GM23338 (cell line): ENCODE data around the gene FYN. TPM values are rescaled to one million over a fixed set of nuclear protein-coding genes. Genes with fewer than 3 reads are reported as not detected.

ENCODE experiments used
- ATAC-seq: fragments of 200-7000 bp; cut with Tn5 transposase; 3 replicates; pipeline ENCODE4 v1.9.1; 2020
- DNase-seq: peaks from one replicate; pipeline ENCODE4 v3.0.0-alpha.2; 2015; ENCODE audit warnings: low spot score
- H2AFZ ChIP-seq: fragments of 200-600 bp; sonication (generic); 2 replicates; pipeline ENCODE4 v1.8.0; 2016; ENCODE audit warnings: antibody characterized with exemption, mild to moderate bottlenecking, moderate library complexity
- H3F3A ChIP-seq: fragments of 200-600 bp; sonication (generic); replicated peaks from 2 replicates; pipeline ENCODE4 v1.8.0; 2017; ENCODE audit warnings: antibody characterized with exemption, mixed run types, low read depth
- H3K27ac ChIP-seq: fragments of 200-600 bp; sonication (generic); 2 replicates; pipeline ENCODE4 v1.6.1; 2016; ENCODE audit warnings: low read depth
- H3K27me3 ChIP-seq: fragments of 200-600 bp; sonication (generic); 2 replicates; pipeline ENCODE4 v1.8.0; 2016; ENCODE audit warnings: mild to moderate bottlenecking, mixed run types, moderate library complexity; ENCODE audit not compliant: insufficient read depth
- H3K36me3 ChIP-seq: fragments of 200-600 bp; sonication (generic); 2 replicates; pipeline ENCODE4 v1.8.0; 2016; ENCODE audit warnings: mild to moderate bottlenecking; ENCODE audit not compliant: insufficient read depth
- H3K4me1 ChIP-seq: fragments of 200-600 bp; sonication (generic); 2 replicates; pipeline ENCODE4 v1.8.0; 2016; ENCODE audit warnings: mild to moderate bottlenecking, moderate library complexity; ENCODE audit not compliant: insufficient read depth
- H3K4me2 ChIP-seq: fragments of 200-600 bp; sonication (generic); 2 replicates; pipeline ENCODE4 v1.7.1; 2017; ENCODE audit warnings: mixed run types
- H3K4me3 ChIP-seq: fragments of 200-600 bp; sonication (generic); 2 replicates; pipeline ENCODE4 v1.6.1; 2016; ENCODE audit warnings: mixed run types
- H3K79me2 ChIP-seq: fragments of 200-600 bp; sonication (generic); replicated peaks from 2 replicates; pipeline ENCODE4 v1.8.0; 2017; ENCODE audit warnings: mild to moderate bottlenecking; ENCODE audit not compliant: insufficient read depth
- H3K9me2 ChIP-seq: fragments of 200-600 bp; sonication (generic); 2 replicates; pipeline ENCODE4 v1.8.0; 2017; ENCODE audit not compliant: insufficient read depth
- H4K20me1 ChIP-seq: fragments of 200-600 bp; sonication (generic); replicated peaks from 2 replicates; pipeline ENCODE4 v1.8.0; 2017; ENCODE audit warnings: mild to moderate bottlenecking; ENCODE audit not compliant: insufficient read depth
- H3K27ac Mint-ChIP-seq: 2 replicates; pipeline ENCODE4 v1.8.0; 2020; ENCODE audit warnings: inconsistent platforms, mild to moderate bottlenecking, moderate library complexity, mixed read lengths
- H3K27me3 Mint-ChIP-seq: 3 replicates; pipeline ENCODE4 v1.8.0; 2022; ENCODE audit warnings: low read depth, mild to moderate bottlenecking, moderate library complexity, mixed read lengths, inconsistent platforms; ENCODE audit not compliant: insufficient read depth, poor library complexity
- H3K36me3 Mint-ChIP-seq: 3 replicates; pipeline ENCODE4 v1.8.0; 2021; ENCODE audit warnings: low read depth, mild to moderate bottlenecking, inconsistent platforms, moderate library complexity, mixed read lengths
- H3K4me1 Mint-ChIP-seq: 3 replicates; pipeline ENCODE4 v1.8.0; 2020; ENCODE audit warnings: mild to moderate bottlenecking, inconsistent platforms, mixed read lengths
- H3K4me3 Mint-ChIP-seq: 3 replicates; pipeline ENCODE4 v1.8.0; 2021; ENCODE audit warnings: moderate library complexity, mild to moderate bottlenecking, inconsistent platforms, mixed read lengths
- H3K9me3 Mint-ChIP-seq: 3 replicates; pipeline ENCODE4 v1.8.0; 2020; ENCODE audit warnings: moderate library complexity, mild to moderate bottlenecking, inconsistent platforms, mixed read lengths
- CREB1 ChIP-seq: fragments of 250-450 bp; sonication (Bioruptor Pico); IDR thresholded peaks from 2 replicates; pipeline ENCODE4 v1.5.0; 2020; ENCODE audit warnings: low read depth, mild to moderate bottlenecking, moderate library complexity
- ETS1 ChIP-seq: IDR thresholded peaks from 2 replicates; pipeline ENCODE4 v1.6.1; 2016; ENCODE audit warnings: antibody characterized with exemption
- EZH2 ChIP-seq: fragments of 200-600 bp; sonication (generic); IDR thresholded peaks from one replicate; pipeline ENCODE4 v1.8.0; 2017; ENCODE audit warnings: antibody characterized with exemption, mild to moderate bottlenecking, low read depth; ENCODE audit not compliant: unreplicated experiment
- EZH2phosphoT487 ChIP-seq: fragments of 200-600 bp; sonication (generic); IDR thresholded peaks from one replicate; pipeline ENCODE4 v1.8.1; 2018; ENCODE audit warnings: antibody characterized with exemption; ENCODE audit not compliant: unreplicated experiment
- JUNB ChIP-seq: IDR thresholded peaks from one replicate; pipeline ENCODE4 v1.6.1; 2016; ENCODE audit warnings: antibody characterized with exemption; ENCODE audit not compliant: unreplicated experiment
- NANOG ChIP-seq: IDR thresholded peaks from 2 replicates; pipeline ENCODE4 v1.6.1; 2016; ENCODE audit warnings: antibody characterized with exemption, borderline replicate concordance
- POLR2AphosphoS5 ChIP-seq: IDR thresholded peaks from 2 replicates; pipeline ENCODE4 v1.6.1; 2016; ENCODE audit warnings: antibody characterized with exemption, low read depth
- REST ChIP-seq: IDR thresholded peaks from one replicate; pipeline ENCODE4 v1.6.1; 2018; ENCODE audit warnings: antibody characterized with exemption; ENCODE audit not compliant: unreplicated experiment
- STAT1 ChIP-seq: IDR thresholded peaks from one replicate; pipeline ENCODE4 v1.6.1; 2016; ENCODE audit warnings: antibody characterized with exemption; ENCODE audit not compliant: unreplicated experiment
- ZNF114 ChIP-seq: fragments of 250-450 bp; sonication (Bioruptor Pico); IDR thresholded peaks from 2 replicates; pipeline ENCODE4 v1.5.0; 2020; ENCODE audit warnings: mild to moderate bottlenecking, moderate library complexity
- ZNF331 ChIP-seq: fragments of 250-450 bp; sonication (Bioruptor Pico); IDR thresholded peaks from 2 replicates; pipeline ENCODE4 v1.5.0; 2020; ENCODE audit warnings: low read depth, mild to moderate bottlenecking, moderate library complexity
- polyA plus RNA-seq: library from polyadenylated mRNA; unstranded; fragments of >200 nt; fragmentation: Nextera tagmentation; extraction: Ambion mirVana; gene quantifications from 2 replicates; pipeline ENCODE4 v1.2.1, GENCODE V29; 2016
- total RNA-seq: library from RNA; depleted of rRNA; stranded (reverse); fragments of >200 nt; shearing (Covaris generic); gene quantifications from 2 replicates; pipeline ENCODE4 v1.2.3, GENCODE V29; 2014
- TF ChIP-seq, protein P1 (sequence below), 2 experiments: fragments of 200-600 bp in 1 of 2; sonication (generic) in 1 of 2; conservative IDR thresholded peaks; 2 replicates each; pipeline versions ENCODE4 v1.5.1 to v1.6.1; 2016 to 2017; ENCODE audit warnings: antibody characterized with exemption in 2 of 2, low read depth in 2 of 2, mild to moderate bottlenecking in 2 of 2, moderate library complexity in 1 of 2
- TF ChIP-seq, protein P2 (sequence below): fragments of 250-450 bp; sonication (Bioruptor Pico); IDR thresholded peaks from 2 replicates; pipeline ENCODE4 v1.5.0; 2020; ENCODE audit warnings: mild to moderate bottlenecking, moderate library complexity

FYN gene
- total and polyA plus RNA-seq, 2 experiments from 2014 or later: 46.8 to 143 TPM

GRCh38 chr6:111769365-111770152 lies 103.7 kb downstream of the FYN start:
- Histone ChIP-seq H3K4me3 (no peak overlapping the region), H4K20me1 (no peaks in the 10 kb centered on the region), H3K27ac (peak overlapping the region; percentile 16; the same call in 1 of the 2 replicates), H3K4me2 (peak overlapping the region; percentile 17; the same call in 1 of the 2 replicates), H3K9me2 (no peaks in the 10 kb centered on the region), H2AFZ (no peak overlapping the region), H3K4me1 (peaks cover 33% of the 10 kb centered on the region), H3K27me3 (no peaks in the 10 kb centered on the region), H3F3A (no peaks in the 10 kb centered on the region), H3K36me3 (no peaks in the 10 kb centered on the region), H3K79me2 (peaks cover 15% of the 10 kb centered on the region)
- DNase-seq (no peak), ATAC-seq (no peak)
- H3K4me1 Mint-ChIP-seq: peaks cover 50% of the 10 kb centered on the region
- peaks cover 3% of the 10 kb centered on the region for H3K27me3 Mint-ChIP-seq
- H3K4me3 Mint-ChIP-seq: no peak overlapping the region
- H3K27ac Mint-ChIP-seq: no peak overlapping the region
- TF ChIP-seq, protein P1, sequence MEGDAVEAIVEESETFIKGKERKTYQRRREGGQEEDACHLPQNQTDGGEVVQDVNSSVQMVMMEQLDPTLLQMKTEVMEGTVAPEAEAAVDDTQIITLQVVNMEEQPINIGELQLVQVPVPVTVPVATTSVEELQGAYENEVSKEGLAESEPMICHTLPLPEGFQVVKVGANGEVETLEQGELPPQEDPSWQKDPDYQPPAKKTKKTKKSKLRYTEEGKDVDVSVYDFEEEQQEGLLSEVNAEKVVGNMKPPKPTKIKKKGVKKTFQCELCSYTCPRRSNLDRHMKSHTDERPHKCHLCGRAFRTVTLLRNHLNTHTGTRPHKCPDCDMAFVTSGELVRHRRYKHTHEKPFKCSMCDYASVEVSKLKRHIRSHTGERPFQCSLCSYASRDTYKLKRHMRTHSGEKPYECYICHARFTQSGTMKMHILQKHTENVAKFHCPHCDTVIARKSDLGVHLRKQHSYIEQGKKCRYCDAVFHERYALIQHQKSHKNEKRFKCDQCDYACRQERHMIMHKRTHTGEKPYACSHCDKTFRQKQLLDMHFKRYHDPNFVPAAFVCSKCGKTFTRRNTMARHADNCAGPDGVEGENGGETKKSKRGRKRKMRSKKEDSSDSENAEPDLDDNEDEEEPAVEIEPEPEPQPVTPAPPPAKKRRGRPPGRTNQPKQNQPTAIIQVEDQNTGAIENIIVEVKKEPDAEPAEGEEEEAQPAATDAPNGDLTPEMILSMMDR (conservative IDR thresholded peaks at IDR 0.05; ENCODE audit: low read depth in 2 of 2): no peak
- no peak for TF ChIP-seq EZH2
- no peak for TF ChIP-seq POLR2AphosphoS5
- TF ChIP-seq EZH2phosphoT487: no peak
- TF ChIP-seq ZNF114 (CRISPR knock-in tag): no peak
- TF ChIP-seq JUNB: no peak
- no peak for TF ChIP-seq REST
- TF ChIP-seq CREB1 (CRISPR knock-in tag): no peak
- TF ChIP-seq NANOG: no peak
- no peak for TF ChIP-seq ZNF331 (CRISPR knock-in tag)
- TF ChIP-seq, protein P2, sequence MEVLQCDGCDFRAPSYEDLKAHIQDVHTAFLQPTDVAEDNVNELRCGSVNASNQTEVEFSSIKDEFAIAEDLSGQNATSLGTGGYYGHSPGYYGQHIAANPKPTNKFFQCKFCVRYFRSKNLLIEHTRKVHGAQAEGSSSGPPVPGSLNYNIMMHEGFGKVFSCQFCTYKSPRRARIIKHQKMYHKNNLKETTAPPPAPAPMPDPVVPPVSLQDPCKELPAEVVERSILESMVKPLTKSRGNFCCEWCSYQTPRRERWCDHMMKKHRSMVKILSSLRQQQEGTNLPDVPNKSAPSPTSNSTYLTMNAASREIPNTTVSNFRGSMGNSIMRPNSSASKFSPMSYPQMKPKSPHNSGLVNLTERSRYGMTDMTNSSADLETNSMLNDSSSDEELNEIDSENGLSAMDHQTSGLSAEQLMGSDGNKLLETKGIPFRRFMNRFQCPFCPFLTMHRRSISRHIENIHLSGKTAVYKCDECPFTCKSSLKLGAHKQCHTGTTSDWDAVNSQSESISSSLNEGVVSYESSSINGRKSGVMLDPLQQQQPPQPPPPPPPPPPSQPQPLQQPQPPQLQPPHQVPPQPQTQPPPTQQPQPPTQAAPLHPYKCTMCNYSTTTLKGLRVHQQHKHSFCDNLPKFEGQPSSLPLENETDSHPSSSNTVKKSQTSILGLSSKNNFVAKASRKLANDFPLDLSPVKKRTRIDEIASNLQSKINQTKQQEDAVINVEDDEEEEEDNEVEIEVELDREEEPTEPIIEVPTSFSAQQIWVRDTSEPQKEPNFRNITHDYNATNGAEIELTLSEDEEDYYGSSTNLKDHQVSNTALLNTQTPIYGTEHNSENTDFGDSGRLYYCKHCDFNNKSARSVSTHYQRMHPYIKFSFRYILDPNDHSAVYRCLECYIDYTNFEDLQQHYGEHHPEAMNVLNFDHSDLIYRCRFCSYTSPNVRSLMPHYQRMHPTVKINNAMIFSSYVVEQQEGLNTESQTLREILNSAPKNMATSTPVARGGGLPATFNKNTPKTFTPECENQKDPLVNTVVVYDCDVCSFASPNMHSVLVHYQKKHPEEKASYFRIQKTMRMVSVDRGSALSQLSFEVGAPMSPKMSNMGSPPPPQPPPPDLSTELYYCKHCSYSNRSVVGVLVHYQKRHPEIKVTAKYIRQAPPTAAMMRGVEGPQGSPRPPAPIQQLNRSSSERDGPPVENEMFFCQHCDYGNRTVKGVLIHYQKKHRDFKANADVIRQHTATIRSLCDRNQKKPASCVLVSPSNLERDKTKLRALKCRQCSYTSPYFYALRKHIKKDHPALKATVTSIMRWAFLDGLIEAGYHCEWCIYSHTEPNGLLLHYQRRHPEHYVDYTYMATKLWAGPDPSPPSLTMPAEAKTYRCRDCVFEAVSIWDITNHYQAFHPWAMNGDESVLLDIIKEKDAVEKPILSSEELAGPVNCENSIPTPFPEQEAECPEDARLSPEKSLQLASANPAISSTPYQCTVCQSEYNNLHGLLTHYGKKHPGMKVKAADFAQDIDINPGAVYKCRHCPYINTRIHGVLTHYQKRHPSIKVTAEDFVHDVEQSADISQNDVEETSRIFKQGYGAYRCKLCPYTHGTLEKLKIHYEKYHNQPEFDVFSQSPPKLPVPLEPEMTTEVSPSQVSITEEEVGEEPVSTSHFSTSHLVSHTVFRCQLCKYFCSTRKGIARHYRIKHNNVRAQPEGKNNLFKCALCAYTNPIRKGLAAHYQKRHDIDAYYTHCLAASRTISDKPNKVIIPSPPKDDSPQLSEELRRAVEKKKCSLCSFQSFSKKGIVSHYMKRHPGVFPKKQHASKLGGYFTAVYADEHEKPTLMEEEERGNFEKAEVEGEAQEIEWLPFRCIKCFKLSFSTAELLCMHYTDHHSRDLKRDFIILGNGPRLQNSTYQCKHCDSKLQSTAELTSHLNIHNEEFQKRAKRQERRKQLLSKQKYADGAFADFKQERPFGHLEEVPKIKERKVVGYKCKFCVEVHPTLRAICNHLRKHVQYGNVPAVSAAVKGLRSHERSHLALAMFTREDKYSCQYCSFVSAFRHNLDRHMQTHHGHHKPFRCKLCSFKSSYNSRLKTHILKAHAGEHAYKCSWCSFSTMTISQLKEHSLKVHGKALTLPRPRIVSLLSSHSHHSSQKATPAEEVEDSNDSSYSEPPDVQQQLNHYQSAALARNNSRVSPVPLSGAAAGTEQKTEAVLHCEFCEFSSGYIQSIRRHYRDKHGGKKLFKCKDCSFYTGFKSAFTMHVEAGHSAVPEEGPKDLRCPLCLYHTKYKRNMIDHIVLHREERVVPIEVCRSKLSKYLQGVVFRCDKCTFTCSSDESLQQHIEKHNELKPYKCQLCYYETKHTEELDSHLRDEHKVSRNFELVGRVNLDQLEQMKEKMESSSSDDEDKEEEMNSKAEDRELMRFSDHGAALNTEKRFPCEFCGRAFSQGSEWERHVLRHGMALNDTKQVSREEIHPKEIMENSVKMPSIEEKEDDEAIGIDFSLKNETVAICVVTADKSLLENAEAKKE (CRISPR knock-in tag): no peak
- no peak for TF ChIP-seq STAT1
- no peak for TF ChIP-seq ETS1
- H3K36me3 Mint-ChIP-seq: peaks cover 6% of the 10 kb centered on the region; the same call in 1 of the 3 replicates
- H3K9me3 Mint-ChIP-seq: no peaks in the 10 kb centered on the region
